Activated CD4-positive, alpha-beta T cell treated with anti-CD3 and anti-CD28 coated beads, Interleukin-2, amount 50 U/mL, for 4 hours (primary cell): ENCODE measurements around the gene ZNF488.
A peak's percentile ranks its signal among the peaks of the same experiment; 100 is the strongest.

Experiments
- DNase-seq, 2 experiments: peaks; one replicate each; pipeline ENCODE4 v3.0.0-alpha.2; 2020

The ZNF488 gene

DNA sequence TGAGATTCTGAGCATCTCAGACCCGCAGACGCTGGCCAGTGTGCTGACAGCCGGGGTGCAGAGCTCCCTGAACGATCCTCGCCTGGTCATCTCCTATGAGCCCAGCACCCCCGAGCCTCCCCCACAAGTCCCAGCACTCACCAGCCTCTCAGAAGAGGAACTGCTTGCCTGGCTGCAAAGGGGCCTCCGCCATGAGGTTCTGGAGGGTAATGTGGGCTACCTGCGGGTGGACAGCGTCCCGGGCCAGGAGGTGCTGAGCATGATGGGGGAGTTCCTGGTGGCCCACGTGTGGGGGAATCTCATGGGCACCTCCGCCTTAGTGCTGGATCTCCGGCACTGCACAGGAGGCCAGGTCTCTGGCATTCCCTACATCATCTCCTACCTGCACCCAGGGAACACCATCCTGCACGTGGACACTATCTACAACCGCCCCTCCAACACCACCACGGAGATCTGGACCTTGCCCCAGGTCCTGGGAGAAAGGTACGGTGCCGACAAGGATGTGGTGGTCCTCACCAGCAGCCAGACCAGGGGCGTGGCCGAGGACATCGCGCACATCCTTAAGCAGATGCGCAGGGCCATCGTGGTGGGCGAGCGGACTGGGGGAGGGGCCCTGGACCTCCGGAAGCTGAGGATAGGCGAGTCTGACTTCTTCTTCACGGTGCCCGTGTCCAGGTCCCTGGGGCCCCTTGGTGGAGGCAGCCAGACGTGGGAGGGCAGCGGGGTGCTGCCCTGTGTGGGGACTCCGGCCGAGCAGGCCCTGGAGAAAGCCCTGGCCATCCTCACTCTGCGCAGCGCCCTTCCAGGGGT is 35.2 kb downstream of the ZNF488 start:
- no peak for DNase-seq

- DNase-seq = no peak
Observed at GRCh38 chr10:47348138-47348651, 35.9 kb downstream of the ZNF488 start, which contains the start of gene RBP3. Gene RBP3, plus strand, starts transcription at chr10:47348363. Its CDS starts 122 bp downstream, at chr10:47348485.

DNA sequence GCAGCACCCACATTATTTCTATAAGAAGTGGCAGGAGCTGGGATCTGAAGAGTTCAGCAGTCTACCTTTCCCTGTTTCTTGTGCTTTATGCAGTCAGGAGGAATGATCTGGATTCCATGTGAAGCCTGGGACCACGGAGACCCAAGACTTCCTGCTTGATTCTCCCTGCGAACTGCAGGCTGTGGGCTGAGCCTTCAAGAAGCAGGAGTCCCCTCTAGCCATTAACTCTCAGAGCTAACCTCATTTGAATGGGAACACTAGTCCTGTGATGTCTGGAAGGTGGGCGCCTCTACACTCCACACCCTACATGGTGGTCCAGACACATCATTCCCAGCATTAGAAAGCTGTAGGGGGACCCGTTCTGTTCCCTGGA is 36.8 kb downstream of the ZNF488 start:
- DNase-seq = no peak

- DNase-seq = no peak
Observed at GRCh38 chr10:47346581-47347302, 37.4 kb downstream of the ZNF488 start.

DNA sequence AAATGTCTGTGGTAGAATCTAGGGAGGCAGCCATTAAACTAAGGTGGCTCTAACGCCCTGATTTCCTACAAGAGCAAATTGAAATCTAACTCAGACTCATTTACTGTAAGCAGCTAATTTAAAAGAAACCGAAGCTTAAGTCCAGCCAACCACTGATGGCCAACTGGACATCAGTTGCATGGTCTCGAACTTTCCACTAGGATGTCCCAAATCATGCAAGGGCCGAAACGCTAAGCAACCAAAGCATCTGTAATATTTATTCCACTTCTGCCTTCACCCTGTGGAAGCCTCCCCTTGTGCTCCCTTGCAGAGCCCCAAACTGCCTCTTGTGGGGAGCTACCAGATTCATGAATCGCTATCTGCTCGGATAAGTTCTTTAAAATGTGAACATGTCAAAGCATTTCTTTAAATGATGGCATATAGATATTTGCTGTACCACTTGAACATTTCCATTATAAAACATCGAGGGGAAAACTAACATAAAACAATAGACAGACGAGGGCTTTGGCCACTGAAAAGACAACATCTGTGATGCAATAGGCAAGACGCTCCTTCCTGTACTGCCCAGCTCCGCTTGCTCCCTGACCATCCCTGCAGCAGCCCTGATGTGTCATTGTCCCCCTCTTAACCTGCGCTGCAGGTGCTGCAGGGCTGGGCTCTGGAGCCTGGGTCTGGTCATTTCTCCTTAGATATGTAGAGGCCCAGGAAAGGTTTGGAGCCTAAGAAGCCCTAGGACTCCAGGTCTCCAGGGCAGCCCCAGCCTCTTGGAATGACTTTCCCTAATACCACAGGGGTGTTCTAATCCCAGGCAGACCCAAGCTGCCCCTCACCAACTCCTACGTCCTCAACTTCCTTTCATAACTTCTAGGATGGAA is 38.9 kb downstream of the ZNF488 start:
- no peak for DNase-seq

- peak; percentile 63 to 73 for DNase-seq
Observed at GRCh38 chr10:47340608-47341170, 43.4 kb downstream of the ZNF488 start.

- DNase-seq = no peak
Observed at GRCh38 chr10:47339759-47340607, 44.1 kb downstream of the ZNF488 start.

GRCh38 chr10:47339186-47339735 is 44.8 kb downstream of the ZNF488 start:
- no peak for DNase-seq

DNA sequence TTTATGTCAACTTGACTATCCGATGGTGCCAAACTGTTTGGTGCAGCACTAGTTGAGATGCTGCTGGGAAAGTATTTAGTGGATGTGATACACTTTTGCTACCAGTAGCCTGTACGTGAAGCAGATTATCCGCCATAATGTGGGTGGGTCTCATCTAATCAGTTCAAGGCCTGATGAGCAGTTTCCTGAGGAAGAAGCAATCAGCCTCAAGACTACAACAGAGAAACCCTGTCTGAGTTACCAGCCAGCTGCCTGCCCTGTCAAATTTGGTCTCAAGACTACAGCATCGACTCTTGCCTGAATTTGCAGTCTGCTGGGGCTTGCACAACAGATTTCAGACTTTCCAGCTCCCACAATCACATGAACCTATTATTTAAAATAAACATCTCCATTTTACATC is 46.8 kb downstream of the ZNF488 start:
- no peak for DNase-seq

DNA sequence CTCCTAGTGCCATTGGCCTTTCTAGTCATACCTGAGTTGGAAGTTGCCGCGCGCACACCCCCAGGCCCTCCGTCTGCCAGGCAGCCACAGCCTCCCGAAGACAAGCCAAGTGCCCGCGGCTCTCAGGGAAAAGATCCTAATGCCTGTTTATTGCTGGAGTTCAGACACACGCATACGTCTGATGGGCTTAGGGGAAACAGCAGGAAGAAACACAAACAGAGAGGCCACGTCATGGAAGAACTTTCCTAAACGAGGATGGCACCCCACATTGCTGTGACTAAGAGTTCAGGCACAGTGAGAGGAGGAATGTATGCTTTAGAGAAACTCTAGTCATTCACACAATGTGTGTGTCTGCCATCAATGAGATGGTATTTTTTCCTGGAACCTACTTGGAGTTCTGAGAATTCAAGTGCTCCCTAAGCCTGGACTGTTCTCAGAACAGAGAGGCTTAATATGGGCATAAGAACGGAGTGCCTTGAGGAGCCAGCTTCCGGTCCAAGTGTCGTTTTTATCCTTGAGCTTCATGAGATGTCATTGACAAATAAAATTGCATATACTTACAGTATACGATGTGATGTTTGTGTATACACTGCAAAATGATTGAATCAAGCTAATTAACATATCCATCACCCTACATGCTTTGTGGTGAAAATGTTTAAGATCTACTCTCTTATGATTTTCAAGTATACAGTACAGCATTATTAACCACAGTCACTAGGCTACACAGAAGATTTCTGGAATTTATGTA is 47.5 kb downstream of the ZNF488 start:
- DNase-seq = no peak

GRCh38 chr10:47335906-47336305 is 48.2 kb downstream of the ZNF488 start:
- DNase-seq = no peak

DNA sequence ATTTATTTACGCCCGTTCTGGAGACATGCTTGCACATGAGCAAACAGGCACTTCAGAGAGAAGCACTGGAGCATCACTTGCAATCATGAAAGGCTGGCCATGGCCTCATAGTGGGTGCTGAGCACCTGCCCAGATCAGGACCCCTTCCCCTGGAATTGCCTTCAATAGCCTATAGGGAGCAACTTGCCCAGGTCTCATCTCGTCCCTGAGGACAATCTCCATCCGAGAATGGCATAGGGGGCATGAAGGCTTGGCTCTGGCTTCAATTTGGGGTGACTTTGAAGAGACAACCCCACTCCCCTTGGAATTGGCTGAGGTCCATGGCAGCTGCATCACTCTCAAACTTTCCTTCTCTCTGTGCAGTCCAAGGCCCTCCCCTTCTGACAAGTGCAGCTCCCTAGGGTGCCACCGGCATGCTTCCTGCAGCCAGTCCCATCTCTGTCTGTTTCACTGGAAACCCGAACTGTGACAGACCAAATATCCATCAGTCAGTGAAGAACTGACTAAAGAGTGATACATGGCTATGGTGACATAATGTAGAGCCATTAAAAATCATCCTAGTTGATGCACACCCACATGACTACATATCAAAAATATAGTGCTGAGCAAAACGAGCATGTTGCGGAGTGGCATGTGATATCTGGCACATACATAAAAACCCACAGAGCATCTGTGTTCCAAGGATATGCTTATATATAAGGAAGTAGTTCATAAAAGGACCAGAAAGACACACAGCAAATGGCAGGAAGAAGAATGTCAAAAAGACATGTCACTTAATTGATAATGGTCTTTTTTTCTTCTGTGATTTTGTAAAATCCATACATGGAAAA is 49.4 kb downstream of the ZNF488 start:
- no peak for DNase-seq

DNA sequence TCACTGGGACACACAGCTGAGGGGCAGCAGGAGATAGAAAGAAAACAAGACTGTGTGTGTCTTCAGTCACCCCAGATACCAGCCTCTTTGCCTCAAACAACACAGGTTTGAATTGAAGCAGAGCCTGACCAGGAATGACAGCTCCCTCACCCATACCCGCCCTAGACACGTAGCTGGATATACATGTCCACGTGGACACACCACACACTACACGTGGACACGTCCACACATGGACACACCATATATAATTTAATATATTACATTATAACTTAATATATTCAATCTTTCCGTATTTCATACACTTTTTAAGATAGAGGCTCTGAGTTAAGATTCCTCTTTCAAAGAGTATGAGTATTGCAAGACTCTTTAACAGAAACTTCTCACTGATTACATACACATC is 50.6 kb downstream of the ZNF488 start:
- DNase-seq = no peak

GRCh38 chr10:47332946-47333345 is 51.1 kb downstream of the ZNF488 start:
- no peak for DNase-seq

DNA sequence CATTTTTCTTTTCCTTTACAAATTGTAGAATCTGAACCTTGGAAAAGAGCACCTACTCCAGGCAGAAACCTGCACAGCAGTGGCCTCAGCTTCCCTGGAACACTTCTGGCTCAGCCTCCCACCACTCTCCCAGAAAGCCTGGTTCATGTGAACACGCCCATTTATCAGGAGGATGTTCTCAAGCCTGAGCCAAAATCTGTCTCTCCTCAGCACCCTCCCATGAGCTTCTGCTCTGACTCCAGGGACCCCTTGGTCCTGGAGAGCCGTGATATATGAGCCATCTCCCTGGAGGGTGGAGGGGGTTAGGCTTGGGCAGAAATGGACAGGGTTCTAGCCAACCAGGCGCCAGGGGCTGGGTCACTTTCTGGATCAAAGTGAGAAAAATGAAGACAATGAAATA is 51.7 kb downstream of the ZNF488 start:
- DNase-seq = no peak

GRCh38 chr10:47331954-47332353 is 52.1 kb downstream of the ZNF488 start:
- no peak for DNase-seq

GRCh38 chr10:47331491-47331890 is 52.6 kb downstream of the ZNF488 start:
- no peak for DNase-seq

DNA sequence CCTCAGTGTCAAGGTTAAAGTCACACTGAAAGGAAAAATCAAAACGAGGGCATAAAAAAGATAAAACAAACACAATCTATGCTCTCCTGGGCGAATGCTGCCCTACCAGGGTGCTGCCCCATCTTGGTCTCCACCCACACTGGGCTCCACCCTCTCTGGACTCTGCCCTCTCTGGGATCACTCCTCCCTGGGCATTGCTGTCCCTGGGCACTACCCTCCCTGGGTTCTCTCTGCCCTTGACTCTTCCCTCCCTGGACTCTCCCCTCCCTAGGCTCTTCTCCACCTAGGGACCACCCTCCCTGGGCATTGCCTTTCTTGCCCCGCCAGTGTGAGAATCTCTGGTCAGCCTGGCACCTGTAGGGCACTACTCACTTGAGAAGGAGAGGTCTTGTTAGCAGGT is 53.3 kb downstream of the ZNF488 start:
- no peak for DNase-seq

GRCh38 chr10:47330366-47330765 is 53.7 kb downstream of the ZNF488 start:
- no peak for DNase-seq

DNA sequence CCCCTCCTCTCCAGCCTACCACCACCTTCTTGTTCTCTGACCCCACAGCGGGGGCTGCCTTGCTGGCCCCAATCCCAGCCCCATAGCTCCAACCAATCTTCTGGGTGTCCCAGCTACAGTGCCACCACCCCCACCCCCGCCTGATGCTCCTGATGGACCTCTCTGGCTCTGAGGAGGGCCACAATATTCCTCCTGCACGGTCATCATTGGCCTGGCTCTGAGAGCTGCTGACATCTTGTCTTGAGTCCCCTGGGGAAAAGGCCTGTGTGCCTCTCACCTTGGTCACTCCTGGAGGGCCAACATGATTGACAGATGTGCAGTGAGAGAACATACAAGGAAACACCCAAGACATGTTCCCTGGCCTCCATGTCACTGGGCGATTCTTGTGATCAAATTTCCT is 54.2 kb downstream of the ZNF488 start:
- no peak for DNase-seq
